ENCODE measurements around the gene FARS2. TPM values are rescaled to one million over a fixed set of nuclear protein-coding genes. Genes with fewer than 3 reads are reported as not detected.

The FARS2 gene
- total and polyA plus RNA-seq, 2 of the 13 experiments (the other 11 are each of a cell fraction or from before 2014, with no cell fraction given) = 15.4 to 26.0 TPM

DNA sequence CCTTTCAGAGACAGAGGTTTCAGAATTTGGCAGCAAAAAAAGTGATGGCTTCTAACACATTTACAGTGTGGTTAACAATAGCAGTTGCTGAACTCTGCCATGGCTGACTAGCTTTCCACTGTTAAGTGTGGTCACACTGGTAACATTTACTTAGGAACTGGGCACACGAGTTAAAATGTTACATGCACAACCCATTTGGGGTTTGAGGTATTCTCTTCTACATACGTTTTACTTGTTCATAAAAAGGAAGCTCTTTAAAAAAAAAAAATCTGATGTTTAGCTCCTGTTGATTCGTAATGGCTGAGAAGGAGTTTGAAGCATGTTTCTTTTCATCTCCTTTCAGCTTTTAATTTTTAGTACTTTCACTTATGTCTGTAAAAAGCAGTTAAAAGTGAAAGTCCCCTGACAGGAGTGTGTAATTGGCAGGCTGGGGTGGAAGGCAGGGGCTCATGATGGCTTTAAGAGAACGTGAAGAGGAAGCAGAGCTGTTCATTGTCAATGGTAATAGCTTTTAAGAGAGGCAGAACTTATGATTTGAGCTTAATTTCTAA lies 245.9 kb downstream of the FARS2 start (continued):
- TF ChIP-seq, protein P1, sequence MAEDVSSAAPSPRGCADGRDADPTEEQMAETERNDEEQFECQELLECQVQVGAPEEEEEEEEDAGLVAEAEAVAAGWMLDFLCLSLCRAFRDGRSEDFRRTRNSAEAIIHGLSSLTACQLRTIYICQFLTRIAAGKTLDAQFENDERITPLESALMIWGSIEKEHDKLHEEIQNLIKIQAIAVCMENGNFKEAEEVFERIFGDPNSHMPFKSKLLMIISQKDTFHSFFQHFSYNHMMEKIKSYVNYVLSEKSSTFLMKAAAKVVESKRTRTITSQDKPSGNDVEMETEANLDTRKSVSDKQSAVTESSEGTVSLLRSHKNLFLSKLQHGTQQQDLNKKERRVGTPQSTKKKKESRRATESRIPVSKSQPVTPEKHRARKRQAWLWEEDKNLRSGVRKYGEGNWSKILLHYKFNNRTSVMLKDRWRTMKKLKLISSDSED (CRISPR knock-in tag; IDR thresholded peaks at IDR 0.05) = no peak
- no peak for TF ChIP-seq ZNF570 (CRISPR knock-in tag; IDR thresholded peaks at IDR 0.05; ENCODE audit: borderline replicate concordance)
- TF ChIP-seq TBL1XR1 (IDR thresholded peaks at IDR 0.05; ENCODE audit: borderline replicate concordance, low read length, partially characterized antibody) = no peak

DNA sequence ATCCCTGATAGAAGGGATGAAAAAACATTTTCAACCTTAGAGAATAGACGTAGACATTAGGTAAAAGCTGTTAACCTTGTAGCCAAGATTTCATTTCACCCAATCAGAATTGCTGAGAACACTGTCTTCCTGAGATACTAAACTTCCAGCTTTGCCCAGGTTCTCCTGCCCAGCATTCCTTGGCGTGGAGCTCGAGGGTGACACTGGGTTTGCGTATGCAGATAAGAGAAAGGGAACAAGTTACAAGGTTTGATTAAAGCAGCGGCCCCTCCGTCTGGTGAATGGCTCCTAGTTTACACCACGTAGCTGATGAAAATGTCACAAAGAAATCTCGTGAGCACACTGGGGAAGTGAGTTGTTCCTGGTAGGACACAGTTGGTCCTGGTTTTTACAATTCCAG lies 247.8 kb downstream of the FARS2 start:
- ATAC-seq (no peak), DNase-seq (ENCODE audit: low spot score) (no peak), FAIRE-seq (no peak)
- no peaks in the 10 kb centered on the region for H4K20me1 ChIP-seq (ENCODE audit: insufficient read depth, low read length)
- no peak overlapping the region for H3K4me2 ChIP-seq (ENCODE audit: low read depth, low read length)
- H3K27me3 ChIP-seq (ENCODE audit: control insufficient read depth in 1 of 2, insufficient read depth in 2 of 2, low read length in 2 of 2) = no peaks in the 10 kb centered on the region
- H3K79me2 ChIP-seq (ENCODE audit: insufficient read depth, low read length) = no peaks in the 10 kb centered on the region
- no peaks in the 10 kb centered on the region for H3K36me3 ChIP-seq (replicated peaks in 1 of 2; ENCODE audit: control insufficient read depth in 1 of 2, insufficient read depth in 2 of 2, low read length in 2 of 2)
- no TSS peak for BruUV-seq (replicated peaks)
- no peak overlapping the region for H3K27ac ChIP-seq (ENCODE audit: extremely low read length, insufficient read depth, low read length)
- 93% methylated on average over 8 of the region's 8 CpGs for WGBS (ENCODE audit: low lambda C conversion rate)
- in situ Hi-C loops (cut with HindIII; ENCODE audit: extremely low pct_ligation_motif_present, low pct_unique_long_range_greater_than_20kb) (no loop called here), intact Hi-C loops (cut with micrococcal nuclease; ENCODE audit: unreplicated experiment) (no loop called here)
- H3K9me3 ChIP-seq (ENCODE audit: low read length) = no peaks in the 10 kb centered on the region
- no peaks in the 10 kb centered on the region for H3K4me1 ChIP-seq (ENCODE audit: insufficient read depth, low read length)
- H2AFZ ChIP-seq (ENCODE audit: low read length) = no peak overlapping the region
- ChIA-PET CTCF (ENCODE audit: low intra/inter-chr PET ratio, low total read pairs) (no interaction called here), POLR2A (no interaction called here)
- no peak overlapping the region for H3K4me3 ChIP-seq (replicated peaks in 1 of 3; ENCODE audit: insufficient read depth in 1 of 3, low read depth in 2 of 3, low read length in 3 of 3)
- TF ChIP-seq SP4 (CRISPR knock-in tag; IDR thresholded peaks at IDR 0.05) = no peak
- no peak for TF ChIP-seq TCF7 (IDR thresholded peaks at IDR 0.05; ENCODE audit: low read depth)
- no peak for TF ChIP-seq ZSCAN22 (CRISPR knock-in tag; IDR thresholded peaks at IDR 0.05)
- no peak for TF ChIP-seq ISL2 (CRISPR knock-in tag; IDR thresholded peaks at IDR 0.05)
- no peak for TF ChIP-seq HNRNPL (IDR thresholded peaks at IDR 0.05; ENCODE audit: low read depth, low read length)
- TF ChIP-seq NRL (CRISPR knock-in tag; IDR thresholded peaks at IDR 0.05; ENCODE audit: borderline replicate concordance) = no peak
- TF ChIP-seq, protein P2, sequence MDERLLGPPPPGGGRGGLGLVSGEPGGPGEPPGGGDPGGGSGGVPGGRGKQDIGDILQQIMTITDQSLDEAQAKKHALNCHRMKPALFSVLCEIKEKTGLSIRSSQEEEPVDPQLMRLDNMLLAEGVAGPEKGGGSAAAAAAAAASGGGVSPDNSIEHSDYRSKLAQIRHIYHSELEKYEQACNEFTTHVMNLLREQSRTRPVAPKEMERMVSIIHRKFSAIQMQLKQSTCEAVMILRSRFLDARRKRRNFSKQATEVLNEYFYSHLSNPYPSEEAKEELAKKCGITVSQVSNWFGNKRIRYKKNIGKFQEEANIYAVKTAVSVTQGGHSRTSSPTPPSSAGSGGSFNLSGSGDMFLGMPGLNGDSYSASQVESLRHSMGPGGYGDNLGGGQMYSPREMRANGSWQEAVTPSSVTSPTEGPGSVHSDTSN (CRISPR knock-in tag; IDR thresholded peaks at IDR 0.05) = no peak
- no peak for TF ChIP-seq ZNF232 (CRISPR knock-in tag; IDR thresholded peaks at IDR 0.05; ENCODE audit: borderline replicate concordance)
- no peak for TF ChIP-seq RBAK (CRISPR knock-in tag; IDR thresholded peaks at IDR 0.05)
- TF ChIP-seq, protein P3, sequence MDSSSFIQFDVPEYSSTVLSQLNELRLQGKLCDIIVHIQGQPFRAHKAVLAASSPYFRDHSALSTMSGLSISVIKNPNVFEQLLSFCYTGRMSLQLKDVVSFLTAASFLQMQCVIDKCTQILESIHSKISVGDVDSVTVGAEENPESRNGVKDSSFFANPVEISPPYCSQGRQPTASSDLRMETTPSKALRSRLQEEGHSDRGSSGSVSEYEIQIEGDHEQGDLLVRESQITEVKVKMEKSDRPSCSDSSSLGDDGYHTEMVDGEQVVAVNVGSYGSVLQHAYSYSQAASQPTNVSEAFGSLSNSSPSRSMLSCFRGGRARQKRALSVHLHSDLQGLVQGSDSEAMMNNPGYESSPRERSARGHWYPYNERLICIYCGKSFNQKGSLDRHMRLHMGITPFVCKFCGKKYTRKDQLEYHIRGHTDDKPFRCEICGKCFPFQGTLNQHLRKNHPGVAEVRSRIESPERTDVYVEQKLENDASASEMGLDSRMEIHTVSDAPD (CRISPR knock-in tag; IDR thresholded peaks at IDR 0.05) = no peak
- no peak for TF ChIP-seq SYNCRIP (IDR thresholded peaks at IDR 0.05; ENCODE audit: insufficient read depth, low read depth, low read length)
- no peak for TF ChIP-seq DNMT1 (CRISPR knock-in tag; IDR thresholded peaks at IDR 0.05)
- TF ChIP-seq, protein P4, sequence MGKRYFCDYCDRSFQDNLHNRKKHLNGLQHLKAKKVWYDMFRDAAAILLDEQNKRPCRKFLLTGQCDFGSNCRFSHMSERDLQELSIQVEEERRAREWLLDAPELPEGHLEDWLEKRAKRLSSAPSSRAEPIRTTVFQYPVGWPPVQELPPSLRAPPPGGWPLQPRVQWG (CRISPR knock-in tag; IDR thresholded peaks at IDR 0.05; ENCODE audit: borderline replicate concordance, low read depth) = no peak
- TF ChIP-seq, protein P5, sequence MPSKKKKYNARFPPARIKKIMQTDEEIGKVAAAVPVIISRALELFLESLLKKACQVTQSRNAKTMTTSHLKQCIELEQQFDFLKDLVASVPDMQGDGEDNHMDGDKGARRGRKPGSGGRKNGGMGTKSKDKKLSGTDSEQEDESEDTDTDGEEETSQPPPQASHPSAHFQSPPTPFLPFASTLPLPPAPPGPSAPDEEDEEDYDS (CRISPR knock-in tag; IDR thresholded peaks at IDR 0.05) = no peak
- H3K9ac ChIP-seq (ENCODE audit: insufficient read depth, low read depth, low read length) = no peak overlapping the region

Measured in HepG2 (cell line).